Measurements from ENCODE around the gene EDC4. TPM values are rescaled to one million over a fixed set of nuclear protein-coding genes. Genes with fewer than 3 reads are reported as not detected.

The EDC4 gene
- total and polyA plus RNA-seq, 2 experiments from 2014 or later: 39.6 to 98.5 TPM

DNA sequence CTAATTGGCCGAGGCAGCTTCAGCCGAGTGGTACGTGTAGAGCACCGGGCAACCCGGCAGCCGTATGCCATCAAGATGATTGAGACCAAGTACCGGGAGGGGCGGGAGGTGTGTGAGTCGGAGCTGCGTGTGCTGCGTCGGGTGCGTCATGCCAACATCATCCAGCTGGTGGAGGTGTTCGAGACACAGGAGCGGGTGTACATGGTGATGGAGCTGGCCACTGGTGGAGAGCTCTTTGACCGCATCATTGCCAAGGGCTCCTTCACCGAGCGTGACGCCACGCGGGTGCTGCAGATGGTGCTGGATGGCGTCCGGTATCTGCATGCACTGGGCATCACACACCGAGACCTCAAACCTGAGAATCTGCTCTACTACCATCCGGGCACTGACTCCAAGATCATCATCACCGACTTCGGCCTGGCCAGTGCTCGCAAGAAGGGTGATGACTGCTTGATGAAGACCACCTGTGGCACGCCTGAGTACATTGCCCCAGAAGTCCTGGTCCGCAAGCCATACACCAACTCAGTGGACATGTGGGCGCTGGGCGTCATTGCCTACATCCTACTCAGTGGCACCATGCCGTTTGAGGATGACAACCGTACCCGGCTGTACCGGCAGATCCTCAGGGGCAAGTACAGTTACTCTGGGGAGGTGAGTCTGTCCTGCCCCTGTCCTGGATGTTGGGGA lies 36.3 kb downstream of the EDC4 start:
- H4K20me1 ChIP-seq (replicated peaks; ENCODE audit: insufficient read depth): peaks cover 4% of the 10 kb centered on the region; the same call in 1 of the 2 replicates
- H3K27ac Mint-ChIP-seq: no peak overlapping the region
- no peaks in the 10 kb centered on the region for H3K27me3 Mint-ChIP-seq (ENCODE audit: insufficient read depth, low read depth, poor library complexity)
- H3K9me3 Mint-ChIP-seq: no peaks in the 10 kb centered on the region
- no peaks in the 10 kb centered on the region for H3K9me2 ChIP-seq (ENCODE audit: insufficient read depth)
- 0 out of 2 replicates have a peak, but pooled peaks cover 3% of the 10 kb centered on the region for H3K79me2 ChIP-seq (replicated peaks; ENCODE audit: insufficient read depth)
- peaks cover 19% of the 10 kb centered on the region for H3K36me3 Mint-ChIP-seq (ENCODE audit: low read depth)
- DNase-seq (ENCODE audit: low spot score) (no peak), ATAC-seq (no peak)
- 0 out of 2 replicates have a peak, but pooled peaks cover 3% of the 10 kb centered on the region for H3F3A ChIP-seq (replicated peaks; ENCODE audit: low read depth)
- no peak overlapping the region for H3K4me2 ChIP-seq
- H3K4me1 ChIP-seq (ENCODE audit: insufficient read depth): no peaks in the 10 kb centered on the region
- H2AFZ ChIP-seq: no peak overlapping the region
- H3K4me3 Mint-ChIP-seq: no peak overlapping the region
- no peak overlapping the region for H3K27ac ChIP-seq (ENCODE audit: low read depth)
- no peaks in the 10 kb centered on the region for H3K27me3 ChIP-seq (ENCODE audit: insufficient read depth)
- H3K4me3 ChIP-seq: no peak overlapping the region
- H3K4me1 Mint-ChIP-seq: peaks cover 3% of the 10 kb centered on the region; the same call in 2 of the 3 replicates
- no peak for TF ChIP-seq POLR2AphosphoS5 (IDR thresholded peaks at IDR 0.05; ENCODE audit: low read depth)
- no peak for TF ChIP-seq CTCF (conservative IDR thresholded peaks at IDR 0.05; ENCODE audit: low read depth in 2 of 2)
- TF ChIP-seq STAT1 (IDR thresholded peaks at IDR 0.05; ENCODE audit: unreplicated experiment): no peak
- TF ChIP-seq, protein P1, sequence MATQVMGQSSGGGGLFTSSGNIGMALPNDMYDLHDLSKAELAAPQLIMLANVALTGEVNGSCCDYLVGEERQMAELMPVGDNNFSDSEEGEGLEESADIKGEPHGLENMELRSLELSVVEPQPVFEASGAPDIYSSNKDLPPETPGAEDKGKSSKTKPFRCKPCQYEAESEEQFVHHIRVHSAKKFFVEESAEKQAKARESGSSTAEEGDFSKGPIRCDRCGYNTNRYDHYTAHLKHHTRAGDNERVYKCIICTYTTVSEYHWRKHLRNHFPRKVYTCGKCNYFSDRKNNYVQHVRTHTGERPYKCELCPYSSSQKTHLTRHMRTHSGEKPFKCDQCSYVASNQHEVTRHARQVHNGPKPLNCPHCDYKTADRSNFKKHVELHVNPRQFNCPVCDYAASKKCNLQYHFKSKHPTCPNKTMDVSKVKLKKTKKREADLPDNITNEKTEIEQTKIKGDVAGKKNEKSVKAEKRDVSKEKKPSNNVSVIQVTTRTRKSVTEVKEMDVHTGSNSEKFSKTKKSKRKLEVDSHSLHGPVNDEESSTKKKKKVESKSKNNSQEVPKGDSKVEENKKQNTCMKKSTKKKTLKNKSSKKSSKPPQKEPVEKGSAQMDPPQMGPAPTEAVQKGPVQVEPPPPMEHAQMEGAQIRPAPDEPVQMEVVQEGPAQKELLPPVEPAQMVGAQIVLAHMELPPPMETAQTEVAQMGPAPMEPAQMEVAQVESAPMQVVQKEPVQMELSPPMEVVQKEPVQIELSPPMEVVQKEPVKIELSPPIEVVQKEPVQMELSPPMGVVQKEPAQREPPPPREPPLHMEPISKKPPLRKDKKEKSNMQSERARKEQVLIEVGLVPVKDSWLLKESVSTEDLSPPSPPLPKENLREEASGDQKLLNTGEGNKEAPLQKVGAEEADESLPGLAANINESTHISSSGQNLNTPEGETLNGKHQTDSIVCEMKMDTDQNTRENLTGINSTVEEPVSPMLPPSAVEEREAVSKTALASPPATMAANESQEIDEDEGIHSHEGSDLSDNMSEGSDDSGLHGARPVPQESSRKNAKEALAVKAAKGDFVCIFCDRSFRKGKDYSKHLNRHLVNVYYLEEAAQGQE (IDR thresholded peaks at IDR 0.05; ENCODE audit: unreplicated experiment): no peak
- no peak for TF ChIP-seq EZH2 (IDR thresholded peaks at IDR 0.05; ENCODE audit: low read depth, unreplicated experiment)
- no peak for TF ChIP-seq ZNF331 (CRISPR knock-in tag; IDR thresholded peaks at IDR 0.05; ENCODE audit: low read depth)
- no peak for TF ChIP-seq ZNF462 (CRISPR knock-in tag; IDR thresholded peaks at IDR 0.05)
- no peak for TF ChIP-seq NANOG (IDR thresholded peaks at IDR 0.05; ENCODE audit: borderline replicate concordance)
- TF ChIP-seq EZH2phosphoT487 (IDR thresholded peaks at IDR 0.05; ENCODE audit: unreplicated experiment): no peak
- TF ChIP-seq, protein P2, sequence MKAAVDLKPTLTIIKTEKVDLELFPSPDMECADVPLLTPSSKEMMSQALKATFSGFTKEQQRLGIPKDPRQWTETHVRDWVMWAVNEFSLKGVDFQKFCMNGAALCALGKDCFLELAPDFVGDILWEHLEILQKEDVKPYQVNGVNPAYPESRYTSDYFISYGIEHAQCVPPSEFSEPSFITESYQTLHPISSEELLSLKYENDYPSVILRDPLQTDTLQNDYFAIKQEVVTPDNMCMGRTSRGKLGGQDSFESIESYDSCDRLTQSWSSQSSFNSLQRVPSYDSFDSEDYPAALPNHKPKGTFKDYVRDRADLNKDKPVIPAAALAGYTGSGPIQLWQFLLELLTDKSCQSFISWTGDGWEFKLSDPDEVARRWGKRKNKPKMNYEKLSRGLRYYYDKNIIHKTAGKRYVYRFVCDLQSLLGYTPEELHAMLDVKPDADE (IDR thresholded peaks at IDR 0.05): no peak
- TF ChIP-seq CREB1 (CRISPR knock-in tag; IDR thresholded peaks at IDR 0.05; ENCODE audit: low read depth): no peak
- no peak for TF ChIP-seq JUNB (IDR thresholded peaks at IDR 0.05; ENCODE audit: unreplicated experiment)
- TF ChIP-seq ZNF114 (CRISPR knock-in tag; IDR thresholded peaks at IDR 0.05): no peak
- no peaks in the 10 kb centered on the region; the same call in 1 of the 2 replicates for H3K36me3 ChIP-seq (ENCODE audit: insufficient read depth)

Data from GM23338 (cell line).